Ramos (cell line): ENCODE data around the gene NEDD4L.
"Not testable (repeated sequence)": the region's sequence is repeated elsewhere in the genome, so short reads cannot be mapped to it uniquely, and the experiment has no call there.

Source experiments
- in situ Hi-C: fragments of 300-500 bp; cut with MboI; formaldehyde crosslinking; loops from one replicate; pipeline ENCODE4 v1.14.3; 2022; ENCODE audit warnings: low sequenced_read_pairs; ENCODE audit not compliant: unreplicated experiment

The NEDD4L gene

GRCh38 chr18:58269931-58270330 lies 225.9 kb downstream of the NEDD4L start:
- in situ Hi-C loops = no loop called here

GRCh38 chr18:58270396-58270795 lies 226.4 kb downstream of the NEDD4L start:
- in situ Hi-C loops = no loop called here

- in situ Hi-C loops = no loop called here
Measured at GRCh38 chr18:58271770-58272169, 227.7 kb downstream of the NEDD4L start.

GRCh38 chr18:58272209-58272608 lies 228.2 kb downstream of the NEDD4L start:
- in situ Hi-C loops = no loop called here

GRCh38 chr18:58272779-58273435 lies 228.9 kb downstream of the NEDD4L start:
- in situ Hi-C loops = no loop called here

GRCh38 chr18:58275176-58275575 lies 231.2 kb downstream of the NEDD4L start:
- in situ Hi-C loops = no loop called here

GRCh38 chr18:58276789-58277739 lies 233.0 kb downstream of the NEDD4L start:
- in situ Hi-C loops = no loop called here

- in situ Hi-C loops = no loop called here
Measured at GRCh38 chr18:58279504-58280175, 235.6 kb downstream of the NEDD4L start.

- in situ Hi-C loops = no loop called here
Measured at GRCh38 chr18:58280191-58280590, 236.2 kb downstream of the NEDD4L start.

- in situ Hi-C loops = not testable (repeated sequence)
Measured at GRCh38 chr18:58282872-58283271, 238.8 kb downstream of the NEDD4L start.

- in situ Hi-C loops = no loop called here
Measured at GRCh38 chr18:58284699-58285448, 240.8 kb downstream of the NEDD4L start.

GRCh38 chr18:58285449-58286130 lies 241.6 kb downstream of the NEDD4L start:
- in situ Hi-C loops = no loop called here

GRCh38 chr18:58286632-58287352 lies 242.8 kb downstream of the NEDD4L start:
- in situ Hi-C loops = no loop called here

GRCh38 chr18:58287353-58288274 lies 243.6 kb downstream of the NEDD4L start:
- in situ Hi-C loops = no loop called here

- in situ Hi-C loops = no loop called here
Measured at GRCh38 chr18:58288921-58289797, 245.1 kb downstream of the NEDD4L start.

- in situ Hi-C loops = no loop called here
Measured at GRCh38 chr18:58290116-58290695, 246.2 kb downstream of the NEDD4L start.

GRCh38 chr18:58291131-58291530 lies 247.1 kb downstream of the NEDD4L start:
- in situ Hi-C loops = no loop called here
